Measurements from ENCODE around the gene TSPO. TPM values are rescaled to one million over a fixed set of nuclear protein-coding genes. Genes with fewer than 3 reads are reported as not detected.

TSPO gene
- polyA plus RNA-seq, 6 donors from 2014 or later: 247 to 323 (median 288) TPM

DNA sequence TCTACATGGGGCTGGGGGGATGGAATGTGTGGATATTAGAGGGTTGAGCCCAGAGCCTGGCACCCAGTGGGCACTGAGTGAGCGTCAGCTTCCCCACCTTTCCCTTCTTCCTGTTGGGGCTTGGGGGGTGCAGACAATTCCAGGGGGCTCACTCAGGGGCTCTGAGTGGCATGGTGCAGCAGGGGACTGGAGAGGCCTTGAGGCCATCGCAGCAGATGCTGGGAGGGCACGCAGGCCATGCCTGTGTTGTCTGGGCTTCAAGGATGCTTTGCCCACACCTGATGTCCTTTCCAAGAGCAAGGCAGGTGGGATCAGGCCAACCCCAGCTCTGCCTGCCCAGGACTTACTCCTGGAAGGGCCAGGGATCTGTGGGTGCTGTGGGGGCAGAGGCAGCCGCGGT lies 46.8 kb downstream of the TSPO start:
- H3K27me3 Mint-ChIP-seq: peaks cover 5 to 40% (median 40%) of the 10 kb centered on the region in 3 donors
- no peak for DNase-seq
- ATAC-seq (ENCODE audit: low read depth in 2 of 2): no peak
- no peaks in the 10 kb centered on the region for H3K36me3 Mint-ChIP-seq
- H3K9me3 Mint-ChIP-seq: no peaks in the 10 kb centered on the region
- no peaks in the 10 kb centered on the region for H3K4me1 Mint-ChIP-seq
- peak overlapping the region in 1 of 6 donors; percentile 64 for H3K27ac Mint-ChIP-seq
- H3K4me3 Mint-ChIP-seq: no peak overlapping the region

- H3K36me3 Mint-ChIP-seq: no peaks in the 10 kb centered on the region
- H3K27me3 Mint-ChIP-seq: peaks cover 5 to 40% (median 40%) of the 10 kb centered on the region in 3 donors
- H3K4me1 Mint-ChIP-seq: no peaks in the 10 kb centered on the region
- no peak overlapping the region for H3K27ac Mint-ChIP-seq
- no peaks in the 10 kb centered on the region for H3K9me3 Mint-ChIP-seq
- ATAC-seq (ENCODE audit: low read depth in 2 of 2): no peak
- no peak overlapping the region for H3K4me3 Mint-ChIP-seq
- no peak for DNase-seq
Observed at GRCh38 chr22:43198936-43199335, 47.6 kb downstream of the TSPO start.

- Mint-ChIP-seq H3K27ac (no peak overlapping the region), H3K4me3 (no peak overlapping the region), H3K27me3 (peaks cover 5 to 40% (median 40%) of the 10 kb centered on the region in 3 donors), H3K4me1 (no peaks in the 10 kb centered on the region), H3K9me3 (no peaks in the 10 kb centered on the region), H3K36me3 (no peaks in the 10 kb centered on the region)
- DNase-seq (no peak), ATAC-seq (ENCODE audit: low read depth in 2 of 2) (no peak)
Observed at GRCh38 chr22:43199541-43199940, 48.2 kb downstream of the TSPO start.

DNA sequence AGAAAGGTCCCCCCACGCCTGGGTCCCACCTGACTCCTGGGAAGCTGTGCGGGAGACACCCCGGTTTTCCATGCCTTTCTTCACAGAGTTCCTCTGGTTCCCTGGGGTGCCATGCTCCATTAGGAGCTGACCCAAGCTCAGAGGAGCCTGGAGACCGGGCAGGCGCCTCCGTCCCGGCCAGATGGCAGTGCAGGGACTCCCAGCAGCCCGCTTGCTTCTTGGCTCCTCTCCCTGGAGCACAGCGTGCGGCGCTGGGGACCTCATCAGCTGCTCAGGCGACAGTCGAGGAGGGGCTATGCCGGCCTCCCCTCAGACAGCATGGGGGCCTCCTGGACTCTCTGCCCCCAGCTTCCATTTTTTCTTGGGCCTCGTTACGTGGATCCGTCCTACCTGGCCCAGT lies 48.7 kb downstream of the TSPO start:
- no peak for ATAC-seq (ENCODE audit: low read depth in 2 of 2)
- no peaks in the 10 kb centered on the region for H3K9me3 Mint-ChIP-seq
- no peak overlapping the region for H3K4me3 Mint-ChIP-seq
- peaks cover 5 to 40% (median 40%) of the 10 kb centered on the region in 3 donors for H3K27me3 Mint-ChIP-seq
- DNase-seq: no peak
- H3K4me1 Mint-ChIP-seq: peaks cover 0 to under 1% (median 0%) of the 10 kb centered on the region in 3 donors
- no peaks in the 10 kb centered on the region for H3K36me3 Mint-ChIP-seq
- H3K27ac Mint-ChIP-seq: no peak overlapping the region

DNA sequence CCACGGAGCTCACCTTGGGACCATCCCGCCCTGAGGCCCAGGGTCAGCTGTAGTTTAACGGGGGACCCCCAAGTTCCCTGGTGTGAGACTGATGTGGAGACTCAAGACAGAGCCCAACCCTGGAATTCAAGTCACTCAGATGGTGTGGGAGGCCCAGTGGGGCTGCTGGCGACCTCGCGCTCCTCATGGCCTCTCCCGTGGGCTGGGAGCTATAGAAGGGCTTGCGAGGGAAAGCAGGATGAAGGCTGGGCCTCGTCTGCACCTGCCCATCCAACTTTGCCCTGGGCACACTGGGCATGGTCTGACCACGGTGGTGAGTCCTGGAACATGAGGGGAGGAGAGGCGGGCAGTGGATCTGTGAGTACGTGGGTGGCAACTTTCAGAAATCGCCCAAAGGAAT lies 49.2 kb downstream of the TSPO start:
- no peak overlapping the region for H3K27ac Mint-ChIP-seq
- no peaks in the 10 kb centered on the region for H3K36me3 Mint-ChIP-seq
- ATAC-seq (ENCODE audit: low read depth in 2 of 2) (no peak), DNase-seq (no peak)
- no peak overlapping the region for H3K4me3 Mint-ChIP-seq
- peaks cover 5 to 40% (median 37%) of the 10 kb centered on the region in 3 donors for H3K27me3 Mint-ChIP-seq
- no peaks in the 10 kb centered on the region for H3K9me3 Mint-ChIP-seq
- peaks cover 0 to 2% (median 0%) of the 10 kb centered on the region in 3 donors for H3K4me1 Mint-ChIP-seq

DNA sequence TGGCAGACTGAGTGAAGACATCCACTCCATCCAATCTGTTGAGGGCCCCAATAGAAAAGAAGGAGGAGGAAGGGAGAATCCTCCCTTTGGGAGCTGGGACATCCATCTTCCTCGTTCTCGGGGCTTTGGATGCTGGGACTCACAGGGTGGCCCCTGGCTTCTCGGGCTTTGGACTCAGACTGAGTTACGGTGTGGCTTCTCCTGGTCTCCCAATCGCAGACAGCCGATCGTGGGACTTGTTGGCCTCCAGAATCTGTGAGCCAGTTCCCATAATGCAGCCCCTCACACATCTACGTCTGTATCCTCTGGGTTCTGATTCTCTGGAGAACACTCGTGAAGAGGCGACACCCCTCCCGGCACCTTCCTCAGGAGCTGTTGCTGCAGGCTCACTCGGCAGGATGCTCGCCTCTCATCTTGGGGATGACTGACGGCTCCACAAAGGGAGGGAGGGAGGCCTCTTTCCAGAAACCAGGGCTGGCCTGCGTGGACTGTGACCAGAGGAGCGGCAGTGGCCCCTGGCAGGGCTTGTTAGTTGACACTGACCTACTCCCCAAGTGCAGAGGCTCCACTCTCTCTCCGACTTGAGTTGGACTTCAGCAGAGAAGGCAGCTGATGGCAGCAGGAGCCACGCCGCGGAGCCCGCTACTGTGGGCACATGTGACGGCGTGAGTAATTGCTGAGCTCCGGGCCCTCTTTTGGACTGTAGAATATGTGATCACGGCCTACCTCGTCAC lies 50.3 kb downstream of the TSPO start:
- Mint-ChIP-seq H3K9me3 (no peaks in the 10 kb centered on the region), H3K27ac (no peak overlapping the region), H3K27me3 (peaks cover 5 to 40% (median 30%) of the 10 kb centered on the region in 3 donors), H3K4me1 (peaks cover 5 to 12% (median 7%) of the 10 kb centered on the region in 3 donors), H3K36me3 (no peaks in the 10 kb centered on the region), H3K4me3 (no peak overlapping the region)
- DNase-seq (no peak), ATAC-seq (ENCODE audit: low read depth in 2 of 2) (no peak)

GRCh38 chr22:43202326-43202725 lies 51.0 kb downstream of the TSPO start:
- Mint-ChIP-seq H3K4me1 (peaks cover 7 to 12% (median 7%) of the 10 kb centered on the region in 3 donors), H3K36me3 (no peaks in the 10 kb centered on the region), H3K27me3 (peaks cover 5 to 34% (median 25%) of the 10 kb centered on the region in 3 donors), H3K9me3 (no peaks in the 10 kb centered on the region), H3K27ac (peak overlapping the region in 2 of 6 donors; percentile 67 to 87), H3K4me3 (no peak overlapping the region)
- ATAC-seq (ENCODE audit: low read depth in 2 of 2) (no peak), DNase-seq (no peak)

DNA sequence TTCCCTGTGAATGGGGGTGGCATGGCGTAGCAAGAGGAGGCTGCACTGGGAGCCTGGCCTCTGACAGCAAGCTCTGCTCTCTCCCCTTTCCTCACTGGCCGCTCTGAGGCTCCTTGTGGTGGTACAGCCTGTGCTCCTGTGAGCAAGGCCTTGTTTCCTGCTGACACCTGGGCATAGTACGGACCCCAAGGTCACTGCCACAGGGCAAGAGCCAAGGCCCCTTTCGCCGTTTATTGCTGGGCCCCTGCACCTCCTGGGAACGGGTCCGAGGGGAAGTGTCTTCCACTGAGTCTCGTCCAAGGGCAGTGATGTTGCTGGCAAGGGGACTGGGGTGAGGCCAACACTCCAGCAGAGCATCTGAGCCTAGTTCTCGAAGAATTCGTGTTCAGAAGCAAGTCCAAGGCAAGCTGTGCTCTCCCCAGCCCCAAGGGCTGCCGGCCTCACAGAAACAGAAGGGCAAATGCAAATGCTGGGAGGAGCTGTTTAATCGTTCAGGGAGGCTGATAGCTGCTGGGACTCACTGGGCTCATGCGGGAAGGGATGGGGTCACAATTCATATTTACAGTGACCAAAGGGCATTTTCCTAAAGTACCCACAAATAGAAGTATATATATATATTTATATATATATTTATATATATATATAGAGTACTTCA lies 51.5 kb downstream of the TSPO start:
- Mint-ChIP-seq H3K36me3 (no peaks in the 10 kb centered on the region), H3K27ac (no peak overlapping the region), H3K27me3 (peaks cover 1 to 34% (median 25%) of the 10 kb centered on the region in 3 donors), H3K9me3 (no peaks in the 10 kb centered on the region), H3K4me3 (no peak overlapping the region), H3K4me1 (peaks cover 7 to 12% (median 7%) of the 10 kb centered on the region in 3 donors)
- DNase-seq (no peak), ATAC-seq (ENCODE audit: low read depth in 2 of 2) (no peak)

- Mint-ChIP-seq H3K4me1 (peaks cover 7 to 12% (median 7%) of the 10 kb centered on the region in 3 donors), H3K27ac (no peak overlapping the region), H3K9me3 (no peaks in the 10 kb centered on the region), H3K36me3 (no peaks in the 10 kb centered on the region), H3K27me3 (peaks cover 2 to 30% (median 25%) of the 10 kb centered on the region in 3 donors), H3K4me3 (no peak overlapping the region)
- no peak for ATAC-seq (ENCODE audit: low read depth in 2 of 2)
- DNase-seq: no peak
Observed at GRCh38 chr22:43203471-43203981, 52.2 kb downstream of the TSPO start.

- Mint-ChIP-seq H3K4me3 (no peak overlapping the region), H3K27ac (no peak overlapping the region), H3K4me1 (peaks cover 7 to 12% (median 7%) of the 10 kb centered on the region in 3 donors), H3K27me3 (peaks cover 3 to 19% (median 12%) of the 10 kb centered on the region in 3 donors), H3K36me3 (no peaks in the 10 kb centered on the region), H3K9me3 (no peaks in the 10 kb centered on the region)
- ATAC-seq (ENCODE audit: low read depth in 2 of 2): peak in 1 of 2 donors; percentile 18
- DNase-seq: no peak
Observed at GRCh38 chr22:43205261-43205691, 53.9 kb downstream of the TSPO start.

GRCh38 chr22:43205748-43206508 lies 54.6 kb downstream of the TSPO start:
- H3K27me3 Mint-ChIP-seq: peaks cover 3 to 19% (median 8%) of the 10 kb centered on the region in 3 donors
- H3K4me1 Mint-ChIP-seq: peaks cover 7 to 12% (median 7%) of the 10 kb centered on the region in 3 donors
- no peak overlapping the region for H3K4me3 Mint-ChIP-seq
- DNase-seq: no peak
- no peak for ATAC-seq (ENCODE audit: low read depth in 2 of 2)
- no peaks in the 10 kb centered on the region for H3K36me3 Mint-ChIP-seq
- H3K9me3 Mint-ChIP-seq: no peaks in the 10 kb centered on the region
- peak overlapping the region in 1 of 6 donors; percentile 43 for H3K27ac Mint-ChIP-seq

DNA sequence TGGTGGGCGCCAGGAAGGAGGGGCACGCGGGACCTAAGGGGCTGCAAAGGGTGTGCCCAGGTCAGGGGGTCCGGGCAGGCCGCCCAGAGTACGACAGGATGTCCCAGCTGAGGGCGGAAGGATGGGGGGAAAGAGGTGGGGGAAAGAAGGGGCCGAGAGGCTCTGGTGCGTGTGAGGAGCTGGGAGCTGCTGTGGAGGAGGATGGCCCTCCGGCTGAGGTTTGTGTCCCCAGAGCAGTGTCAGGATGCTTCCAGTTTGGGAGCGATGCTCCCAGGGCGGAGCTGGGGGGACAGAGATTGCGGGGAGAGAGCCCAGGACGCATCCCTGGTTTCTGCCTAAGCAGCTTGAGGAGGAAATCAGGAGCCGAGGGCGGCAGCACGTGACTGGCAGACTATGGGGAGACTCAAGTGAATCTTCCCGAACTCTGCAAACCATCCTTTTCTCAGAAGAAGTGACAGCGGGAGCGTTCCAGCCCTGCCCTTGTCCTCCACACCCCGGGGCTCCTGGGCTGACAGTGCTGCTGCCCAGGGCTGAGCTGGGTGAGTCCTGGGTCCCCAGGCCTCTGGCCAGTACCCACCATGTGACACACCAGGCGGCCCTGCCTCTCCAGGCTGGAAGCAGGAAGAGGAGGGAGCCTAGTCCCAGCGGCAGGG lies 55.3 kb downstream of the TSPO start:
- Mint-ChIP-seq H3K9me3 (no peaks in the 10 kb centered on the region), H3K27ac (peak overlapping the region in 2 of 6 donors; percentile 29 to 65), H3K27me3 (peaks cover 3 to 19% (median 9%) of the 10 kb centered on the region in 3 donors), H3K4me3 (peak overlapping the region in 1 of 8 donors; percentile 3), H3K4me1 (peaks cover 7 to 12% (median 7%) of the 10 kb centered on the region in 3 donors), H3K36me3 (no peaks in the 10 kb centered on the region)
- ATAC-seq (ENCODE audit: low read depth in 2 of 2): no peak
- no peak for DNase-seq

- ATAC-seq (ENCODE audit: low read depth in 2 of 2) (no peak), DNase-seq (no peak)
- Mint-ChIP-seq H3K27ac (peak overlapping the region in 1 of 6 donors; percentile 56), H3K9me3 (no peaks in the 10 kb centered on the region), H3K4me3 (no peak overlapping the region), H3K4me1 (peaks cover 7 to 12% (median 7%) of the 10 kb centered on the region in 3 donors), H3K27me3 (peaks cover 3 to 19% (median 14%) of the 10 kb centered on the region in 3 donors), H3K36me3 (no peaks in the 10 kb centered on the region)
Observed at GRCh38 chr22:43207386-43207785, 56.0 kb downstream of the TSPO start.
